Vagina (tissue), 2 donors: ENCODE data around the gene RECK.

Experiments
- CTCF ChIP-seq, 3 experiments: fragments of 450-650 bp in 2 of 3; fragments of 200-600 bp in 1 of 3; sonication (generic) in 1 of 3; IDR thresholded peaks; one replicate each; pipeline ENCODE4 v1.5.1; 2017 to 2019; ENCODE audit warnings: antibody characterized with exemption in 3 of 3, mild to moderate bottlenecking in 2 of 3, moderate library complexity in 2 of 3
- POLR2A ChIP-seq, 2 donors: fragments of 450-650 bp; IDR thresholded peaks; one replicate each; pipeline ENCODE4 v1.6.1; 2017; ENCODE audit warnings: antibody characterized with exemption in 2 of 2, mild to moderate bottlenecking in 2 of 2, moderate library complexity in 2 of 2
- POLR2AphosphoS5 ChIP-seq, 2 donors: sonication (generic); formaldehyde crosslinking; IDR thresholded peaks; one replicate each; pipeline ENCODE4 v1.9.0; 2017; ENCODE audit warnings: antibody characterized with exemption in 2 of 2, mild to moderate bottlenecking in 2 of 2, low read depth in 1 of 2; ENCODE audit not compliant: insufficient read depth in 1 of 2

GRCh38 chr9:36029765-36030528, 6.8 kb upstream of the RECK start:
- TF ChIP-seq CTCF (IDR thresholded peaks at IDR 0.05) (no peak), POLR2A (IDR thresholded peaks at IDR 0.05) (no peak), POLR2AphosphoS5 (IDR thresholded peaks at IDR 0.05; ENCODE audit: insufficient read depth in 1 of 2, low read depth in 1 of 2) (peak; percentile 72 to 100)
